Neural cell (in vitro differentiated cells): ENCODE measurements around the gene OPN5. TPM values are rescaled to one million over a fixed set of nuclear protein-coding genes. Genes with fewer than 3 reads are reported as not detected.

ENCODE experiments used
- H2AFZ ChIP-seq: fragments of 200-600, 300-800 bp; sonication (generic), shearing (Covaris generic); 2 replicates; pipeline ENCODE4 v1.6.0; 2014; ENCODE audit warnings: low read depth, mild to moderate bottlenecking, antibody characterized with exemption, low read length, moderate library complexity
- H3F3A ChIP-seq: fragments of 200-600 bp; shearing (Covaris generic); 2 replicates; pipeline ENCODE4 v1.6.1; 2016; ENCODE audit warnings: mild to moderate bottlenecking, moderate library complexity, mixed read lengths, antibody characterized with exemption, low read length; ENCODE audit not compliant: insufficient read depth, poor library complexity, severe bottlenecking
- H3K27ac ChIP-seq: fragments of 200-600, 300-800 bp; sonication (generic), shearing (Covaris generic); 2 replicates; pipeline ENCODE4 v1.5.1; 2014; ENCODE audit warnings: mild to moderate bottlenecking, low read length, moderate library complexity
- H3K27me3 ChIP-seq: fragments of 300-800, 200-600 bp; sonication (generic), shearing (Covaris generic); 2 replicates; pipeline ENCODE4 v1.6.0; 2014; ENCODE audit warnings: mild to moderate bottlenecking, low read depth, low read length, moderate library complexity; ENCODE audit not compliant: insufficient read depth
- H3K36me3 ChIP-seq: fragments of 300-800, 200-600 bp; sonication (generic), shearing (Covaris generic); 2 replicates; pipeline ENCODE4 v1.5.1; 2014; ENCODE audit warnings: mild to moderate bottlenecking, antibody characterized with exemption, low read length, moderate library complexity; ENCODE audit not compliant: insufficient read depth
- H3K4me2 ChIP-seq: fragments of 300-800, 200-600 bp; sonication (generic), shearing (Covaris generic); 2 replicates; pipeline ENCODE4 v1.6.0; 2014; ENCODE audit warnings: mild to moderate bottlenecking, low read length
- H3K4me3 ChIP-seq: fragments of 300-800, 200-600 bp; sonication (generic), shearing (Covaris generic); 2 replicates; pipeline ENCODE4 v1.5.1; 2014; ENCODE audit warnings: mild to moderate bottlenecking, low read length, moderate library complexity
- H3K79me2 ChIP-seq: fragments of 200-600 bp; shearing (Covaris generic); replicated peaks from 2 replicates; pipeline ENCODE4 v1.6.0; 2014; ENCODE audit warnings: mild to moderate bottlenecking, low read length, moderate library complexity; ENCODE audit not compliant: insufficient read depth
- H3K9ac ChIP-seq: fragments of 300-800, 200-600 bp; sonication (generic), shearing (Covaris generic); 2 replicates; pipeline ENCODE4 v1.6.1; 2016; ENCODE audit warnings: mild to moderate bottlenecking, low read length, mixed read lengths
- H3K9me2 ChIP-seq: fragments of 200-600 bp; shearing (Covaris generic); 2 replicates; pipeline ENCODE4 v1.6.1; 2016; ENCODE audit warnings: mild to moderate bottlenecking, low read length, mixed read lengths; ENCODE audit not compliant: insufficient read depth
- H3K9me3 ChIP-seq: fragments of 200-600, 300-800 bp; sonication (generic), shearing (Covaris generic); 2 replicates; pipeline ENCODE4 v1.6.1; 2016; ENCODE audit warnings: mild to moderate bottlenecking, mixed run types, low read length, moderate library complexity, mixed read lengths
- H4K20me1 ChIP-seq: fragments of 200-600 bp; shearing (Covaris generic); 2 replicates; pipeline ENCODE4 v1.6.1; 2016; ENCODE audit warnings: mild to moderate bottlenecking, mixed run types; ENCODE audit not compliant: insufficient read depth
- CTCF ChIP-seq: fragments of 450-650 bp; IDR thresholded peaks from 2 replicates; pipeline ENCODE4 v1.5.1; 2014; ENCODE audit warnings: antibody characterized with exemption, mild to moderate bottlenecking, moderate library complexity; ENCODE audit not compliant: poor library complexity, severe bottlenecking
- EP300 ChIP-seq: fragments of 450-650 bp; conservative IDR thresholded peaks from 2 replicates; pipeline ENCODE4 v1.6.1; 2014; ENCODE audit warnings: antibody characterized with exemption, mild to moderate bottlenecking, moderate library complexity; ENCODE audit not compliant: poor library complexity, severe bottlenecking
- EZH2 ChIP-seq: fragments of 200-600, 300-800 bp; shearing (Covaris generic), sonication (generic); IDR thresholded peaks from 2 replicates; pipeline ENCODE4 v1.6.1; 2014; ENCODE audit warnings: antibody characterized with exemption, low read length, borderline replicate concordance, mild to moderate bottlenecking; ENCODE audit not compliant: insufficient read depth, poor library complexity, severe bottlenecking
- MXI1 ChIP-seq: fragments of 450-650 bp; conservative IDR thresholded peaks from 2 replicates; pipeline ENCODE4 v1.6.1; 2014; ENCODE audit warnings: antibody characterized with exemption, mild to moderate bottlenecking; ENCODE audit not compliant: poor library complexity, severe bottlenecking
- POLR2AphosphoS5 ChIP-seq: IDR thresholded peaks from 2 replicates; pipeline ENCODE4 v1.6.1; 2012
- RAD21 ChIP-seq: fragments of 450-650 bp; conservative IDR thresholded peaks from 2 replicates; pipeline ENCODE4 v1.6.1; 2014; ENCODE audit warnings: antibody characterized with exemption, mild to moderate bottlenecking, moderate library complexity
- REST ChIP-seq: IDR thresholded peaks from 2 replicates; pipeline ENCODE4 v1.6.1; 2012; ENCODE audit warnings: borderline replicate concordance
- SMC3 ChIP-seq: fragments of 450-650 bp; conservative IDR thresholded peaks from 2 replicates; pipeline ENCODE4 v1.6.1; 2014; ENCODE audit warnings: antibody characterized with exemption, mild to moderate bottlenecking, moderate library complexity; ENCODE audit not compliant: poor library complexity
- TAF1 ChIP-seq: IDR thresholded peaks from 2 replicates; pipeline ENCODE4 v1.6.1; 2012; ENCODE audit warnings: low read depth
- polyA plus RNA-seq: library from polyadenylated mRNA; depleted of rRNA; stranded (reverse); fragments of >200 nt; gene quantifications from 2 replicates; pipeline ENCODE4 v1.2.3, GENCODE V29; 2014

Gene OPN5
- polyA plus RNA-seq, 1 donor from 2014 or later, result 0.10 TPM

DNA sequence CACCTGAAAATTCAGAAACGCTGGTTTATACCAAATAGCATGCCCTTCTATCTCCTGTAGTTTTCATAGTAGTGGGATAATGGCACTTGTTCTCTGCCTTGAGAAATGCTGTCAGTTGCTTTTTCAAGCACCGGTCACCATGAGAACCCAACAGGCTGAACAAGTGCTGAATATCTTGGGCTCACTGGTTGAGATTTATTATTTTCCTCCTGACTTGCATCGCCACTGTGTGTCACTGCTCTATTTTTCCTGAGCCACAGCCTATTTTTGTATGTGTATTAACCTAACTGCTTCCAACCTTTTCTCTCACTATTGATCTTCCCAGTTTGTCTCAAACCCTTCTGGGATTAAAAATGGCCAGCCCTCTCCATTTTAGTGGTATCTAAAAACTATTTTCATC is 71.9 kb downstream of the OPN5 start:
- Histone ChIP-seq H4K20me1 (no peaks in the 10 kb centered on the region), H3K27ac (peak overlapping the region; percentile 82), H2AFZ (no peak overlapping the region), H3K36me3 (no peaks in the 10 kb centered on the region), H3K9me3 (no peaks in the 10 kb centered on the region), H3K9me2 (no peaks in the 10 kb centered on the region), H3K9ac (peak overlapping the region; percentile 5), H3K79me2 (no peaks in the 10 kb centered on the region), H3K27me3 (no peaks in the 10 kb centered on the region), H3K4me3 (no peak overlapping the region), H3F3A (no peaks in the 10 kb centered on the region), H3K4me2 (peak overlapping the region; percentile 45)
- TF ChIP-seq POLR2AphosphoS5 (no peak), CTCF (peak; percentile 74), REST (peak; percentile 40), SMC3 (peak; percentile 72), EZH2 (no peak), RAD21 (peak; percentile 78)

GRCh38 chr6:47854971-47855370 is 73.1 kb downstream of the OPN5 start:
- Histone ChIP-seq H4K20me1 (no peaks in the 10 kb centered on the region), H3K9me3 (no peaks in the 10 kb centered on the region), H3K9ac (peak overlapping the region; percentile 45), H2AFZ (no peak overlapping the region), H3F3A (no peaks in the 10 kb centered on the region), H3K79me2 (no peaks in the 10 kb centered on the region), H3K4me2 (peak overlapping the region; percentile 45), H3K9me2 (no peaks in the 10 kb centered on the region), H3K27me3 (no peaks in the 10 kb centered on the region), H3K36me3 (no peaks in the 10 kb centered on the region), H3K27ac (peak overlapping the region; percentile 82), H3K4me3 (peak overlapping the region; percentile 33)
- TF ChIP-seq TAF1 (no peak), SMC3 (no peak), EP300 (peak; percentile 31)

- TF ChIP-seq CTCF (no peak), POLR2AphosphoS5 (no peak), EZH2 (no peak), EP300 (no peak), SMC3 (no peak), TAF1 (no peak), REST (no peak), RAD21 (no peak), MXI1 (no peak)
- H3F3A ChIP-seq, result no peaks in the 10 kb centered on the region
- no peak overlapping the region for H3K4me3 ChIP-seq
Measured at GRCh38 chr6:47859175-47859574, 77.3 kb downstream of the OPN5 start.

More at GRCh38 chr6:47859175-47859574, 77.3 kb downstream of the OPN5 start:
- H3K9ac ChIP-seq, result no peak overlapping the region
- H2AFZ ChIP-seq, result no peak overlapping the region
- H3K9me3 ChIP-seq, result no peaks in the 10 kb centered on the region
- no peak overlapping the region for H3K27ac ChIP-seq
- no peaks in the 10 kb centered on the region for H3K9me2 ChIP-seq
- no peaks in the 10 kb centered on the region for H3K36me3 ChIP-seq
- H3K4me2 ChIP-seq, result no peak overlapping the region
- H3K79me2 ChIP-seq, result no peaks in the 10 kb centered on the region
- H3K27me3 ChIP-seq, result no peaks in the 10 kb centered on the region
- no peaks in the 10 kb centered on the region for H4K20me1 ChIP-seq
